ENCODE results near the gene ADGRE3. TPM values are rescaled to one million over a fixed set of nuclear protein-coding genes. Genes with fewer than 3 reads are reported as not detected.

ADGRE3 gene
- total RNA-seq, 1 experiment from 2014 or later, result not detected

DNA sequence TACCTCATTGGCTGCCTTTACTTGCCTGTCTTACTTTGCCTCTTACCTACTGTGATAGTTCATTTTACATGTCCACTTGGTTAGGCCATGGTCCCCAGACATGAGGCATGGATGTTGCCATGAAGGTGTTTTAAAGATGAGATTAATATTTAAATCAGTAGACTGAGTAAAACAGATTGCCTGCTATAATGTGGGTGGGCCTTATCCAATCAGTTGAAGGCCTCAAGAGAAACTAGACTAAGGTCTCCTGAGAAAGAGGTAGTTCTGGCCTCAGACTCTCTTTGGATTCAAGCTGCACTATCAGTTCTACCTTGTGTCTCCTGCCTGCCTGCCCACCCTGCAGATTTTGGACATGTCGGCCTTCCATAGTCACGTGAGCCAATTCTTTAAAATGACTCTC is 26.1 kb downstream of the ADGRE3 start:
- H4K5ac ChIP-seq (ENCODE audit: insufficient read length, low read depth, low read length), result no peak overlapping the region
- H2AFZ ChIP-seq (ENCODE audit: low read length), result no peak overlapping the region
- Mint-ChIP-seq H3K4me1 (no peaks in the 10 kb centered on the region), H3K9me3 (peaks cover 31 to 88% of the 10 kb centered on the region in 2 experiments), H3K27ac (no peak overlapping the region), H3K36me3 (ENCODE audit: insufficient read depth in 1 of 3, low read depth in 3 of 3) (peaks cover 0 to 20% (median 0%) of the 10 kb centered on the region in 3 experiments; a peak in 4 of 7 replicates), H3K4me3 (no peak overlapping the region), H3K27me3 (ENCODE audit: low read depth) (peaks cover 4% of the 10 kb centered on the region; the same call in 1 of the 2 replicates)
- no peaks in the 10 kb centered on the region for H3K23me2 ChIP-seq (ENCODE audit: insufficient read length, low read depth, low read length, poor library complexity, severe bottlenecking)
- WGBS (ENCODE audit: extremely low coverage, insufficient read length, low lambda C conversion rate), result no CpG with 5 or more reads among the region's 2 CpGs
- H3K4ac ChIP-seq (ENCODE audit: low read depth, low read length), result no peak overlapping the region
- H3K4me1 ChIP-seq (ENCODE audit: insufficient read depth, low read length), result no peaks in the 10 kb centered on the region
- H2BK120ac ChIP-seq (ENCODE audit: low read depth, low read length, poor library complexity, severe bottlenecking), result no peak overlapping the region
- no peak overlapping the region for H4K91ac ChIP-seq (ENCODE audit: insufficient read length, low read depth, low read length)
- H3K18ac ChIP-seq (ENCODE audit: insufficient read length, low read depth, low read length), result no peak overlapping the region
- H2BK15ac ChIP-seq (ENCODE audit: low read depth, low read length), result no peak overlapping the region
- no peak overlapping the region for H2BK20ac ChIP-seq (ENCODE audit: low read depth, low read length, poor library complexity, severe bottlenecking)
- H3K79me1 ChIP-seq (ENCODE audit: insufficient read depth, low read depth, low read length, poor library complexity, severe bottlenecking), result no peaks in the 10 kb centered on the region
- H2BK12ac ChIP-seq (ENCODE audit: insufficient read length, low read depth, low read length), result no peak overlapping the region
- DNase-seq, result no peak
- H3K27ac ChIP-seq (ENCODE audit: insufficient read length, low read depth, low read length), result no peak overlapping the region
- no peaks in the 10 kb centered on the region for H3K27me3 ChIP-seq (ENCODE audit: insufficient read depth, low read length)
- H3K14ac ChIP-seq (ENCODE audit: insufficient read depth, low read length), result no peak overlapping the region
- H3K23ac ChIP-seq (ENCODE audit: insufficient read length, low read depth, low read length), result no peak overlapping the region
- no peaks in the 10 kb centered on the region for H4K20me1 ChIP-seq (ENCODE audit: control insufficient read depth, insufficient read depth, insufficient read length)
- no peak overlapping the region for H3K56ac ChIP-seq (ENCODE audit: insufficient read length, low read depth, low read length)
- no peak overlapping the region for H2AK5ac ChIP-seq (ENCODE audit: insufficient read length, low read length)
- H3K9ac ChIP-seq (ENCODE audit: extremely low read depth, insufficient read length, low read length), result no peak overlapping the region
- H3K79me2 ChIP-seq (ENCODE audit: insufficient read depth, low read length), result no peaks in the 10 kb centered on the region
- no peaks in the 10 kb centered on the region for H3K9me3 ChIP-seq (ENCODE audit: control insufficient read depth, low read depth, low read length)
- no peak overlapping the region for H3T11ph ChIP-seq (ENCODE audit: low read length)
- H3K4me2 ChIP-seq (ENCODE audit: insufficient read depth, insufficient read length, low read length), result no peak overlapping the region
- TF ChIP-seq, protein P1, sequence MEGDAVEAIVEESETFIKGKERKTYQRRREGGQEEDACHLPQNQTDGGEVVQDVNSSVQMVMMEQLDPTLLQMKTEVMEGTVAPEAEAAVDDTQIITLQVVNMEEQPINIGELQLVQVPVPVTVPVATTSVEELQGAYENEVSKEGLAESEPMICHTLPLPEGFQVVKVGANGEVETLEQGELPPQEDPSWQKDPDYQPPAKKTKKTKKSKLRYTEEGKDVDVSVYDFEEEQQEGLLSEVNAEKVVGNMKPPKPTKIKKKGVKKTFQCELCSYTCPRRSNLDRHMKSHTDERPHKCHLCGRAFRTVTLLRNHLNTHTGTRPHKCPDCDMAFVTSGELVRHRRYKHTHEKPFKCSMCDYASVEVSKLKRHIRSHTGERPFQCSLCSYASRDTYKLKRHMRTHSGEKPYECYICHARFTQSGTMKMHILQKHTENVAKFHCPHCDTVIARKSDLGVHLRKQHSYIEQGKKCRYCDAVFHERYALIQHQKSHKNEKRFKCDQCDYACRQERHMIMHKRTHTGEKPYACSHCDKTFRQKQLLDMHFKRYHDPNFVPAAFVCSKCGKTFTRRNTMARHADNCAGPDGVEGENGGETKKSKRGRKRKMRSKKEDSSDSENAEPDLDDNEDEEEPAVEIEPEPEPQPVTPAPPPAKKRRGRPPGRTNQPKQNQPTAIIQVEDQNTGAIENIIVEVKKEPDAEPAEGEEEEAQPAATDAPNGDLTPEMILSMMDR (conservative IDR thresholded peaks at IDR 0.05), result no peak
- H2BK5ac ChIP-seq (ENCODE audit: insufficient read length, low read length), result no peak overlapping the region
- H4K8ac ChIP-seq (replicated peaks; ENCODE audit: insufficient read length, low read depth, low read length), result no peak overlapping the region

Data from H9 (cell line).